CD14-positive monocyte (primary cell): ENCODE results near the gene CYB561D1. TPM values are rescaled to one million over a fixed set of nuclear protein-coding genes. Genes with fewer than 3 reads are reported as not detected.

Experiments used
- DNase-seq, 3 donors: peaks; one replicate each; pipeline ENCODE4 v3.0.0-alpha.2; 2011 to 2022
- H2AFZ ChIP-seq: 2 replicates; pipeline ENCODE4 v1.6.0; 2012; ENCODE audit warnings: mild to moderate bottlenecking, low read depth, low read length, inconsistent platforms; ENCODE audit not compliant: insufficient read depth, poor library complexity, severe bottlenecking
- H3K27ac ChIP-seq, 2 donors: 1 replicate in 1 of 2; 2 replicates in 1 of 2; pipeline ENCODE4 v1.5.1; 2012 to 2013; ENCODE audit warnings: low read length in 2 of 2, control low read depth in 1 of 2, inconsistent platforms in 1 of 2, low read depth in 1 of 2, mild to moderate bottlenecking in 1 of 2
- H3K27me3 ChIP-seq, 2 donors: one replicate each; pipeline versions ENCODE4 v1.6.0 to v1.6.1; 2011 to 2013; ENCODE audit warnings: low read length in 2 of 2; ENCODE audit not compliant: control insufficient read depth in 2 of 2, insufficient read depth in 2 of 2
- H3K36me3 ChIP-seq, 2 donors: replicated peaks in 1 of 2; 1 replicate in 1 of 2; 2 replicates in 1 of 2; pipeline versions ENCODE4 v1.5.1 to v1.6.1; 2012 to 2013; ENCODE audit warnings: low read length in 2 of 2, control low read depth in 1 of 2, inconsistent platforms in 1 of 2, mild to moderate bottlenecking in 1 of 2; ENCODE audit not compliant: insufficient read depth in 2 of 2, control insufficient read depth in 1 of 2
- H3K4me1 ChIP-seq, 2 donors: 1 replicate in 1 of 2; 2 replicates in 1 of 2; pipeline versions ENCODE4 v1.5.1 to v1.6.1; 2012 to 2013; ENCODE audit warnings: low read length in 2 of 2, control low read depth in 1 of 2, inconsistent platforms in 1 of 2, mild to moderate bottlenecking in 1 of 2, moderate library complexity in 1 of 2; ENCODE audit not compliant: insufficient read depth in 2 of 2, control insufficient read depth in 1 of 2
- H3K4me2 ChIP-seq: replicated peaks from 2 replicates; pipeline ENCODE3; 2012; ENCODE audit warnings: low read length, moderate library complexity, mild to moderate bottlenecking; ENCODE audit not compliant: poor library complexity, severe bottlenecking; ENCODE audit errors: extremely low read depth
- H3K4me3 ChIP-seq, 3 experiments: fragments of 200-600 bp in 1 of 3; sonication (generic) in 1 of 3; replicated peaks in 1 of 3; 1 replicate in 2 of 3; 2 replicates in 1 of 3; pipeline ENCODE4 v1.5.1; 2011 to 2013; ENCODE audit warnings: low read length in 3 of 3, mild to moderate bottlenecking in 3 of 3, control low read depth in 2 of 3, low read depth in 2 of 3, inconsistent platforms in 1 of 3, moderate library complexity in 1 of 3
- H3K79me2 ChIP-seq: 2 replicates; pipeline ENCODE4 v1.6.0; 2012; ENCODE audit warnings: mild to moderate bottlenecking, control low read depth, inconsistent platforms, low read length, moderate library complexity; ENCODE audit not compliant: insufficient read depth
- H3K9ac ChIP-seq: 2 replicates; pipeline ENCODE4 v1.6.0; 2017; ENCODE audit warnings: low read length, mild to moderate bottlenecking; ENCODE audit not compliant: insufficient read depth, poor library complexity, severe bottlenecking
- H3K9me3 ChIP-seq, 2 donors: replicated peaks in 1 of 2; 1 replicate in 1 of 2; 2 replicates in 1 of 2; pipeline versions ENCODE4 v1.5.1 to v1.6.1; 2012 to 2013; ENCODE audit warnings: low read length in 2 of 2, control low read depth in 1 of 2; ENCODE audit not compliant: control insufficient read depth in 1 of 2, insufficient read depth in 1 of 2
- H4K20me1 ChIP-seq: 2 replicates; pipeline ENCODE4 v1.6.0; 2012; ENCODE audit warnings: mild to moderate bottlenecking, low read length, control low read depth, moderate library complexity; ENCODE audit not compliant: insufficient read depth
- H3K27ac Mint-ChIP-seq, 7 donors: one replicate each; pipeline ENCODE4 v1.8.0; 2020; ENCODE audit warnings: mild to moderate bottlenecking in 7 of 7, mixed read lengths in 7 of 7, moderate library complexity in 6 of 7, inconsistent platforms in 2 of 7
- H3K27me3 Mint-ChIP-seq, 3 donors: one replicate each; pipeline ENCODE4 v1.8.0; 2021 to 2022; ENCODE audit warnings: low read depth in 3 of 3, mild to moderate bottlenecking in 3 of 3, mixed read lengths in 3 of 3, moderate library complexity in 3 of 3, inconsistent platforms in 1 of 3
- H3K36me3 Mint-ChIP-seq, 2 donors: one replicate each; pipeline ENCODE4 v1.8.0; 2020; ENCODE audit warnings: mixed read lengths in 2 of 2, inconsistent platforms in 1 of 2, mild to moderate bottlenecking in 1 of 2
- H3K4me1 Mint-ChIP-seq: one replicate; pipeline ENCODE4 v1.8.0; 2020; ENCODE audit warnings: mild to moderate bottlenecking, mixed read lengths
- H3K4me3 Mint-ChIP-seq, 2 donors: one replicate each; pipeline ENCODE4 v1.8.0; 2020; ENCODE audit warnings: mild to moderate bottlenecking in 2 of 2, mixed read lengths in 2 of 2, moderate library complexity in 1 of 2
- H3K9me3 Mint-ChIP-seq, 7 donors: one replicate each; pipeline ENCODE4 v1.8.0; 2020 to 2022; ENCODE audit warnings: mixed read lengths in 7 of 7, mild to moderate bottlenecking in 6 of 7, moderate library complexity in 6 of 7, inconsistent platforms in 2 of 7
- WGBS: methylation state at CpG from one replicate; pipeline ENCODE4 v1.1.5; 2013; ENCODE audit warnings: missing lambda C conversion rate; ENCODE audit not compliant: insufficient coverage; 5-methylcytosine and 5-hydroxymethylcytosine counted together
- intact Hi-C, 2 donors: fragments of 100-400 bp; cut with micrococcal nuclease; formaldehyde crosslinking; loops; one replicate each; pipeline versions ENCODE4 v1.15.0 to v1.15.1; 2023
- polyA plus RNA-seq, 3 donors: library from polyadenylated mRNA; depleted of rRNA in 1 of 3; unstranded in 2 of 3; stranded (reverse) in 1 of 3; fragments of 300-500 nt in 2 of 3; fragments of >200 nt in 1 of 3; fragmentation: Illumina TruSeq in 2 of 3; gene quantifications; 1 replicate in 2 of 3; 2 replicates in 1 of 3; pipeline ENCODE4 v1.2.3, GENCODE V29; 2012 to 2021
- TF ChIP-seq, protein P1 (sequence below): fragments of 200-600 bp; IDR thresholded peaks from one replicate; pipeline ENCODE4 v1.8.0; 2022; ENCODE audit warnings: antibody characterized with exemption, mild to moderate bottlenecking

CYB561D1 gene
- polyA plus RNA-seq, 3 donors, result 1.4 to 13.2 (median 4.2) TPM

GRCh38 chr1:109490029-109490933 is 3.6 kb upstream of the CYB561D1 start:
- peak; percentile 50 to 64 (median 61) for DNase-seq
- Histone ChIP-seq H3K36me3 (peaks cover 0 to 4% of the 10 kb centered on the region in 2 donors), H3K79me2 (peaks cover 14% of the 10 kb centered on the region), H3K4me2 (no peak overlapping the region), H3K9me3 (no peaks in the 10 kb centered on the region), H3K4me3 (no peak overlapping the region), H2AFZ (no peak overlapping the region), H3K27ac (no peak overlapping the region), H4K20me1 (peaks cover 8% of the 10 kb centered on the region), H3K4me1 (peaks cover 12 to 17% of the 10 kb centered on the region in 2 donors), H3K27me3 (no peaks in the 10 kb centered on the region), H3K9ac (no peak overlapping the region)
- Mint-ChIP-seq H3K27ac (peak overlapping the region in 1 of 7 donors; percentile 46), H3K36me3 (peaks cover 16 to 20% of the 10 kb centered on the region in 2 donors), H3K4me3 (no peak overlapping the region), H3K27me3 (peaks cover 0 to 5% (median 0%) of the 10 kb centered on the region in 3 donors), H3K9me3 (no peaks in the 10 kb centered on the region), H3K4me1 (peaks cover 21% of the 10 kb centered on the region)
- WGBS, result 93% methylated on average over 6 of the region's 11 CpGs
- intact Hi-C loops, result loop anchor here in 1 of 2 donors (2.0 kb wide), 1 partner anchor 43 kb away; no protein-coding TSS in a partner anchor
- TF ChIP-seq, protein P1, sequence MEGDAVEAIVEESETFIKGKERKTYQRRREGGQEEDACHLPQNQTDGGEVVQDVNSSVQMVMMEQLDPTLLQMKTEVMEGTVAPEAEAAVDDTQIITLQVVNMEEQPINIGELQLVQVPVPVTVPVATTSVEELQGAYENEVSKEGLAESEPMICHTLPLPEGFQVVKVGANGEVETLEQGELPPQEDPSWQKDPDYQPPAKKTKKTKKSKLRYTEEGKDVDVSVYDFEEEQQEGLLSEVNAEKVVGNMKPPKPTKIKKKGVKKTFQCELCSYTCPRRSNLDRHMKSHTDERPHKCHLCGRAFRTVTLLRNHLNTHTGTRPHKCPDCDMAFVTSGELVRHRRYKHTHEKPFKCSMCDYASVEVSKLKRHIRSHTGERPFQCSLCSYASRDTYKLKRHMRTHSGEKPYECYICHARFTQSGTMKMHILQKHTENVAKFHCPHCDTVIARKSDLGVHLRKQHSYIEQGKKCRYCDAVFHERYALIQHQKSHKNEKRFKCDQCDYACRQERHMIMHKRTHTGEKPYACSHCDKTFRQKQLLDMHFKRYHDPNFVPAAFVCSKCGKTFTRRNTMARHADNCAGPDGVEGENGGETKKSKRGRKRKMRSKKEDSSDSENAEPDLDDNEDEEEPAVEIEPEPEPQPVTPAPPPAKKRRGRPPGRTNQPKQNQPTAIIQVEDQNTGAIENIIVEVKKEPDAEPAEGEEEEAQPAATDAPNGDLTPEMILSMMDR, result peak; percentile 79

DNA sequence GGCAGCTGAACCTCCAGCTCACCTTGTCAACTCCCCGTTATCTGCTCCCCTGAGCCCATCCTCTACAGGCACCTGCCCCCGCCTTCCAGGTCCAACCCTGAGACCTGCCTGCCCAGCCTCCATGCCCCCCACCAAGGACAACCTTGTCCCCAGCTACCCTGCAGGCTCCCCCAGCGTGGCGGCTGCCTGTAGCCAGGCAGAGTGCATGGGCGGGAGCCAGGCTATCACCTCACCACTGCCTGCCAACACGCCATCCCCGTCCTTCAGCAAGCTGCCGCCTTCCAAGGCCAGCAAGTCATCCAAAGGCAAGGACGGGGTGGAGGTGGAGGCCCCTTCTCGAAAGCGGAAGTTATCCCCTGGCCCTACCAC is 3.0 kb upstream of the CYB561D1 start:
- WGBS, result 97% methylated on average over 10 of the region's 11 CpGs
- no peak overlapping the region for H2AFZ ChIP-seq
- no peak overlapping the region for H3K4me3 Mint-ChIP-seq
- no peak overlapping the region for H3K4me2 ChIP-seq
- peaks cover 15% of the 10 kb centered on the region for H4K20me1 ChIP-seq
- H3K79me2 ChIP-seq, result peaks cover 21% of the 10 kb centered on the region
- no peak for DNase-seq
- no peaks in the 10 kb centered on the region for H3K27me3 ChIP-seq
- no peaks in the 10 kb centered on the region for H3K9me3 Mint-ChIP-seq
- no peak overlapping the region for H3K4me3 ChIP-seq
- H3K27ac Mint-ChIP-seq, result peak overlapping the region in 1 of 7 donors; percentile 30
- no peak overlapping the region for H3K9ac ChIP-seq
- H3K4me1 ChIP-seq, result peaks cover 12 to 19% of the 10 kb centered on the region in 2 donors
- TF ChIP-seq, protein P1, result peak; percentile 65
- H3K27me3 Mint-ChIP-seq, result peaks cover 0 to 5% (median 0%) of the 10 kb centered on the region in 3 donors
- H3K36me3 Mint-ChIP-seq, result peaks cover 21 to 24% of the 10 kb centered on the region in 2 donors
- H3K9me3 ChIP-seq, result no peaks in the 10 kb centered on the region
- intact Hi-C loops, result loop anchor here in 1 of 2 donors (2.0 kb wide), 1 partner anchor 42 kb away; no protein-coding TSS in a partner anchor
- peaks cover 21% of the 10 kb centered on the region for H3K4me1 Mint-ChIP-seq
- H3K27ac ChIP-seq, result no peak overlapping the region
- H3K36me3 ChIP-seq, result peaks cover 3 to 10% of the 10 kb centered on the region in 2 donors
